ENCODE measurements around the gene CDK5. TPM values are rescaled to one million over a fixed set of nuclear protein-coding genes. Genes with fewer than 3 reads are reported as not detected.

The CDK5 gene
- total and polyA plus RNA-seq, 2 donors = 8.9 to 19.8 TPM

GRCh38 chr7:151007469-151007898 lies 50.2 kb downstream of the CDK5 start:
- Histone ChIP-seq H3K27me3 (ENCODE audit: control insufficient read depth in 2 of 2, insufficient read depth in 1 of 2, low read length in 1 of 2) (peaks cover 6 to 57% of the 10 kb centered on the region in 2 donors), H3K9me3 (ENCODE audit: control insufficient read depth in 2 of 2, insufficient read depth in 1 of 2, low read length in 1 of 2) (peaks cover 0 to 4% of the 10 kb centered on the region in 2 donors), H3K4me3 (ENCODE audit: low read length in 2 of 2) (no peak overlapping the region), H3K4me1 (ENCODE audit: control insufficient read depth in 2 of 2, insufficient read depth in 2 of 2, low read length in 2 of 2) (peaks cover 3 to 39% of the 10 kb centered on the region in 2 donors), H3K27ac (ENCODE audit: low read depth in 1 of 2, low read length in 1 of 2) (no peak overlapping the region), H3K36me3 (ENCODE audit: control insufficient read depth in 2 of 2, insufficient read depth in 2 of 2, low read length in 1 of 2) (no peaks in the 10 kb centered on the region)
- no peak for DNase-seq (ENCODE audit: low read depth in 6 of 9, low spot score in 9 of 9)
- 96% methylated on average over 7 of the region's 7 CpGs for WGBS

GRCh38 chr7:151006590-151007300 lies 51.0 kb downstream of the CDK5 start:
- H3K27ac ChIP-seq (ENCODE audit: low read depth in 1 of 2, low read length in 1 of 2) = no peak overlapping the region

GRCh38 chr7:151005566-151005965 lies 52.1 kb downstream of the CDK5 start:
- H3K4me3 ChIP-seq (ENCODE audit: low read length in 2 of 2) = no peak overlapping the region
- peaks cover 0 to 4% of the 10 kb centered on the region in 2 donors for H3K9me3 ChIP-seq (ENCODE audit: control insufficient read depth in 2 of 2, insufficient read depth in 1 of 2, low read length in 1 of 2)
- H3K4me1 ChIP-seq (ENCODE audit: control insufficient read depth in 2 of 2, insufficient read depth in 2 of 2, low read length in 2 of 2) = peaks cover 3 to 30% of the 10 kb centered on the region in 2 donors
- no peaks in the 10 kb centered on the region for H3K36me3 ChIP-seq (ENCODE audit: control insufficient read depth in 2 of 2, insufficient read depth in 2 of 2, low read length in 1 of 2)
- H3K27ac ChIP-seq (ENCODE audit: low read depth in 1 of 2, low read length in 1 of 2) = no peak overlapping the region
- H3K27me3 ChIP-seq (ENCODE audit: control insufficient read depth in 2 of 2, insufficient read depth in 1 of 2, low read length in 1 of 2) = peaks cover 4 to 39% of the 10 kb centered on the region in 2 donors
- WGBS = 82% methylated on average over 9 of the region's 9 CpGs
- DNase-seq (ENCODE audit: low read depth in 6 of 9, low spot score in 9 of 9) = no peak

More at GRCh38 chr7:151006590-151007300, 51.0 kb downstream of the CDK5 start:
- H3K36me3 ChIP-seq (ENCODE audit: control insufficient read depth in 2 of 2, insufficient read depth in 2 of 2, low read length in 1 of 2) = no peaks in the 10 kb centered on the region
- H3K4me3 ChIP-seq (ENCODE audit: low read length in 2 of 2) = no peak overlapping the region
- peaks cover 4 to 50% of the 10 kb centered on the region in 2 donors for H3K27me3 ChIP-seq (ENCODE audit: control insufficient read depth in 2 of 2, insufficient read depth in 1 of 2, low read length in 1 of 2)
- peaks cover 0 to 4% of the 10 kb centered on the region in 2 donors for H3K9me3 ChIP-seq (ENCODE audit: control insufficient read depth in 2 of 2, insufficient read depth in 1 of 2, low read length in 1 of 2)
- 92% methylated on average over 23 of the region's 23 CpGs for WGBS
- peaks cover 3 to 35% of the 10 kb centered on the region in 2 donors for H3K4me1 ChIP-seq (ENCODE audit: control insufficient read depth in 2 of 2, insufficient read depth in 2 of 2, low read length in 2 of 2)
- DNase-seq (ENCODE audit: low read depth in 6 of 9, low spot score in 9 of 9) = no peak

Other genes starting within 250 kb of the CDK5 start
- 1.3 TPM for gene AOC1, start 205.4 kb downstream of the CDK5 start, total RNA-seq
- 3.5 TPM for gene AOC1, start 205.4 kb downstream of the CDK5 start, polyA plus RNA-seq
- gene KCNH2, start 79.6 kb downstream of the CDK5 start, total RNA-seq = 2.3 TPM
- 1.5 TPM for gene KCNH2, start 79.6 kb downstream of the CDK5 start, polyA plus RNA-seq
- gene NOS3, start 66.9 kb downstream of the CDK5 start, total RNA-seq = 1.5 TPM
- 3.0 TPM for gene NOS3, start 66.9 kb downstream of the CDK5 start, polyA plus RNA-seq
- 1.6 TPM for gene ATG9B, start 33.4 kb downstream of the CDK5 start, total RNA-seq
- gene ATG9B, start 33.4 kb downstream of the CDK5 start, polyA plus RNA-seq = 8.0 TPM
- gene ABCB8, start 29.4 kb downstream of the CDK5 start, total RNA-seq = 10.5 TPM
- 33.8 TPM for gene ABCB8, start 29.4 kb downstream of the CDK5 start, polyA plus RNA-seq
- 0.14 TPM for gene ASIC3, start 9.4 kb downstream of the CDK5 start, total RNA-seq
- gene ASIC3, start 9.4 kb downstream of the CDK5 start, polyA plus RNA-seq = 10.6 TPM
- 22.9 TPM for gene SLC4A2, start 1.7 kb upstream of the CDK5 start, total RNA-seq
- 89.5 TPM for gene SLC4A2, start 1.7 kb upstream of the CDK5 start, polyA plus RNA-seq
- 52.2 TPM for gene FASTK, start 22.9 kb upstream of the CDK5 start, total RNA-seq
- 142 TPM for gene FASTK, start 22.9 kb upstream of the CDK5 start, polyA plus RNA-seq
- 17.0 TPM for gene TMUB1, start 25.6 kb upstream of the CDK5 start, total RNA-seq
- gene TMUB1, start 25.6 kb upstream of the CDK5 start, polyA plus RNA-seq = 68.4 TPM
- gene AGAP3, start 28.6 kb upstream of the CDK5 start, total RNA-seq = 8.2 TPM
- gene AGAP3, start 28.6 kb upstream of the CDK5 start, polyA plus RNA-seq = 43.2 TPM
- not detected for gene GBX1, start 109.8 kb upstream of the CDK5 start, total RNA-seq
- gene GBX1, start 109.8 kb upstream of the CDK5 start, polyA plus RNA-seq = 0.07 TPM
- gene ASB10, start 129.4 kb upstream of the CDK5 start, total RNA-seq = not detected
- gene ASB10, start 129.4 kb upstream of the CDK5 start, polyA plus RNA-seq = 0.05 TPM
- not detected for gene H2BK1, start 152.6 kb upstream of the CDK5 start, total RNA-seq
- 0.25 TPM for gene H2BK1, start 152.6 kb upstream of the CDK5 start, polyA plus RNA-seq
- gene ABCF2, start 169.3 kb upstream of the CDK5 start, total RNA-seq = 26.1 TPM
- 18.9 TPM for gene ABCF2, start 169.3 kb upstream of the CDK5 start, polyA plus RNA-seq
- gene CHPF2, start 174.6 kb upstream of the CDK5 start, total RNA-seq = 18.0 TPM
- 35.2 TPM for gene CHPF2, start 174.6 kb upstream of the CDK5 start, polyA plus RNA-seq
- 4.1 TPM for gene SMARCD3, start 190.8 kb upstream of the CDK5 start, total RNA-seq
- gene SMARCD3, start 190.8 kb upstream of the CDK5 start, polyA plus RNA-seq = 9.6 TPM

Data from thymus (tissue), 11 donors.